ENCODE measurements around the gene KRT71. TPM values are rescaled to one million over a fixed set of nuclear protein-coding genes. Genes with fewer than 3 reads are reported as not detected.
"Not testable (repeated sequence)": the region's sequence is repeated elsewhere in the genome, so short reads cannot be mapped to it uniquely, and the experiment has no call there.

Gene KRT71
- total RNA-seq, 4 donors from 2014 or later = not detected

DNA sequence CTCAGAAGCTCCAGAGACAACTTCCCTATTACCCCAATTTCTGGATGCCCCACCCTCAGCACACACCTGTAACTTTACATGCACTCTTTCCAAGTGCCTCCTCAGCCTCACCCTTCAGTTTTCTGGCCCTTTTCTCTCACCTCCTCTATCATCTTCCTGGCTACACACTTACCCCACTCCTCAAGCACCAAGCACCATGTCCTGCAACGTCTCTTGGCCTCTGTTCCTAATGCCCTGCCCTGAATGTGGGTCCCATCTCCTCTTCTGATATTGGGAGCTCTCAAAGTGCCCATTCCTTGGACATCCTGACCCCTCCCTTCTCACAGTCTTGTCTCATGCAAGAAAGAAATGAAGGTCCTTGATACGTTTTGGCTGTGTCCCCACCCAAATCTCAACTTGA, 47.1 kb upstream of the KRT71 start:
- intact Hi-C loops (cut with DNase I) = no loop called here
- peaks cover 5% of the 10 kb centered on the region for H3K27me3 ChIP-seq

DNA sequence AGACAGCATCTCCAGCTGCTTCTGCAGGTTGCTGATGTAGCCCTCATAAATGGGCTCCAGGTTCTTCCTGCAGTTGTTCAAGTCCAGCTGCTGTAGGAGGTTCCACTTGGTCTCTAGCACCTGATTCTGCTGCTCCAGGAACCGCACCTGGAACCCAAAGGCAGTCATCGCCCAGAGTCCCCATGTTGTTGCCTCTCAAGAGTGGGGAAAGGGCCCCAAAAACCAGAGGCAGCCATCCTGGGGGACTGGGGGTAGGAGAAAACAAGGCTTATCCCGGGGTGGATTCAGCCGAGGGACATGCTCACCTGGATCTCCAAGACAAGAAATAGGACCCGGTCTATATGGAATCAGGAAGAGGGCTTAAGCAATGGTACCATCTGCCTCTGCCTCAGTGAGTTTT, 46.0 kb upstream of the KRT71 start:
- Histone ChIP-seq H3K4me3 (replicated peaks in 1 of 3) (no peak overlapping the region), H3K4me1 (no peaks in the 10 kb centered on the region), H3K9me3 (no peaks in the 10 kb centered on the region), H3K27me3 (peaks cover 5% of the 10 kb centered on the region), H3K27ac (no peak overlapping the region), H3K36me3 (no peaks in the 10 kb centered on the region)
- TF ChIP-seq, protein P1, sequence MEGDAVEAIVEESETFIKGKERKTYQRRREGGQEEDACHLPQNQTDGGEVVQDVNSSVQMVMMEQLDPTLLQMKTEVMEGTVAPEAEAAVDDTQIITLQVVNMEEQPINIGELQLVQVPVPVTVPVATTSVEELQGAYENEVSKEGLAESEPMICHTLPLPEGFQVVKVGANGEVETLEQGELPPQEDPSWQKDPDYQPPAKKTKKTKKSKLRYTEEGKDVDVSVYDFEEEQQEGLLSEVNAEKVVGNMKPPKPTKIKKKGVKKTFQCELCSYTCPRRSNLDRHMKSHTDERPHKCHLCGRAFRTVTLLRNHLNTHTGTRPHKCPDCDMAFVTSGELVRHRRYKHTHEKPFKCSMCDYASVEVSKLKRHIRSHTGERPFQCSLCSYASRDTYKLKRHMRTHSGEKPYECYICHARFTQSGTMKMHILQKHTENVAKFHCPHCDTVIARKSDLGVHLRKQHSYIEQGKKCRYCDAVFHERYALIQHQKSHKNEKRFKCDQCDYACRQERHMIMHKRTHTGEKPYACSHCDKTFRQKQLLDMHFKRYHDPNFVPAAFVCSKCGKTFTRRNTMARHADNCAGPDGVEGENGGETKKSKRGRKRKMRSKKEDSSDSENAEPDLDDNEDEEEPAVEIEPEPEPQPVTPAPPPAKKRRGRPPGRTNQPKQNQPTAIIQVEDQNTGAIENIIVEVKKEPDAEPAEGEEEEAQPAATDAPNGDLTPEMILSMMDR (IDR thresholded peaks at IDR 0.05) = no peak
- TF ChIP-seq POLR2A (IDR thresholded peaks at IDR 0.05) = no peak
- no peak for DNase-seq
- 92 to 93% methylated on average over 5 of the region's 5 CpGs for WGBS, 2 donors
- intact Hi-C loops (cut with DNase I) = no loop called here

More for the DNA sequence above, 47.1 kb upstream of the KRT71 start:
- Histone ChIP-seq H3K9me3 (no peaks in the 10 kb centered on the region), H3K4me3 (replicated peaks in 1 of 3) (no peak overlapping the region), H3K27ac (no peak overlapping the region), H3K4me1 (no peaks in the 10 kb centered on the region), H3K36me3 (no peaks in the 10 kb centered on the region)
- no peak for DNase-seq
- 74% methylated on average over 2 of the region's 2 CpGs for WGBS, 2 donors
- no peak for TF ChIP-seq POLR2A (IDR thresholded peaks at IDR 0.05)
- TF ChIP-seq, protein P1 (IDR thresholded peaks at IDR 0.05) = no peak

DNA sequence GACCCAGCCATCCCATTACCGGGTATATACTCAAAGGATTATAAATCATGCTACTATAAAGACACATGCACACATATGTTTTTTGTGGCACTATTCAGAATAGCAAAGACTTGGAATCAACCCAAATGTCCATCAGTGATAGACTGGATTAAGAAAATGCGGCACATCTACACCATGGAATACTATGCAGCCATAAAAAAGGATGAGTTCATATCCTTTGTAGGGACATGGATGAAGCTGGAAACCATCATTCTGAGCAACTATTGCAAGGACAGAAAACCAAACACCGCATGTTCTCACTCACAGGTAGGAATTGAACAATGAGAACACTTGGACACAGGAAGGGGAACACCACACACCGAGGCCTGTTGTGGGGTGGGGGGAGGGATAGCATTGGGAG, 41.3 kb upstream of the KRT71 start:
- intact Hi-C loops (cut with DNase I); H3K27ac ChIP-seq; H3K4me3 ChIP-seq (replicated peaks in 1 of 3); H3K27me3 ChIP-seq; H3K36me3 ChIP-seq; DNase-seq; H3K4me1 ChIP-seq; H3K9me3 ChIP-seq: not testable (repeated sequence)
- WGBS, 2 donors = 95 to 98% methylated on average over 4 of the region's 4 CpGs

DNA sequence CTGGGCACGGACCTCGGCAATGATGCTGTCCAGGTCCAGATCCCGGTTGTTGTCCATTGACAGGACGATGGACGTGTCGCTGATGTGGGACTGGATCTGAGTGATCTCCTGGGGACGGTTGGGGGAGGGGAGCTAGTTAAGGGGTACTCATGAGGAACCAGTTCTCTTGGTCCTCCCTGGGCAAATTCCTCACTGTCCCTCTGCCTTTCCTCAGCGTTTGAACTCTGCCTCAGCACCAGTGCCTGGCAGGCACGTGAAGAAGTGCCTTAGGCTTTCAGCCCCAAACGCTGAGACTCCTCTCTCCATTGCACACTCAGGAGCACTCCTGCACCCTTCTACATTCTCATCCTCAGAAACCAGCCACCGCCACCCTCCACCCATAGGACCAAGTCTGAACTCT, 38.6 kb upstream of the KRT71 start:
- Histone ChIP-seq H3K36me3 (no peaks in the 10 kb centered on the region), H3K27me3 (no peaks in the 10 kb centered on the region), H3K4me1 (no peaks in the 10 kb centered on the region), H3K4me3 (replicated peaks in 1 of 3) (no peak overlapping the region), H3K9me3 (no peaks in the 10 kb centered on the region), H3K27ac (no peak overlapping the region)
- TF ChIP-seq, protein P1 (IDR thresholded peaks at IDR 0.05) = no peak
- TF ChIP-seq POLR2A (IDR thresholded peaks at IDR 0.05) = no peak
- 81% methylated on average over 11 of the region's 11 CpGs for WGBS, 2 donors
- intact Hi-C loops (cut with DNase I) = no loop called here
- no peak for DNase-seq

DNA sequence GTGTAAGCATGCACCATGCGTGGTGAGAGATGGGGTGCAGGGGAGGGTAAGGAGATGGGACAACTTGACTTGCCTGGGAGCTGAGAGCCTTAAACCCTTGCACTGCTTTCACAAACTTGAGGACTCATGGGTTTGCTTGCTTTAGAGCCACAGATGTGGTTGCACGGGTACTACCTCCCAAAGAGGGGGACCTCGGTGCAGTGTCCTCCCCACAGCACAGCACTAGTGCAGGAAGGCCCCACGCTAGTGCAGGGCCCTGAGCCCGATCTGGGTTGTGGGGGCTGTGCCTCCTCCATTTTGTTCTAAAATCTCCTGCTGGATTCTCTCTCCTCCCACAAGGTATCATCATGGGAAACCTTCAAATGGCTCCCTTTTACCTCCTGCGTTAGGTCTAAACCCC, 37.1 kb upstream of the KRT71 start:
- Histone ChIP-seq H3K27me3 (no peaks in the 10 kb centered on the region), H3K9me3 (no peaks in the 10 kb centered on the region), H3K36me3 (no peaks in the 10 kb centered on the region), H3K27ac (no peak overlapping the region), H3K4me3 (replicated peaks in 1 of 3) (no peak overlapping the region), H3K4me1 (no peaks in the 10 kb centered on the region)
- intact Hi-C loops (cut with DNase I) = no loop called here
- DNase-seq = no peak
- TF ChIP-seq, protein P1 (IDR thresholded peaks at IDR 0.05) = no peak
- TF ChIP-seq POLR2A (IDR thresholded peaks at IDR 0.05) = no peak
- WGBS, 2 donors = 92 to 96% methylated on average over 5 to 6 of the region's 6 CpGs

DNA sequence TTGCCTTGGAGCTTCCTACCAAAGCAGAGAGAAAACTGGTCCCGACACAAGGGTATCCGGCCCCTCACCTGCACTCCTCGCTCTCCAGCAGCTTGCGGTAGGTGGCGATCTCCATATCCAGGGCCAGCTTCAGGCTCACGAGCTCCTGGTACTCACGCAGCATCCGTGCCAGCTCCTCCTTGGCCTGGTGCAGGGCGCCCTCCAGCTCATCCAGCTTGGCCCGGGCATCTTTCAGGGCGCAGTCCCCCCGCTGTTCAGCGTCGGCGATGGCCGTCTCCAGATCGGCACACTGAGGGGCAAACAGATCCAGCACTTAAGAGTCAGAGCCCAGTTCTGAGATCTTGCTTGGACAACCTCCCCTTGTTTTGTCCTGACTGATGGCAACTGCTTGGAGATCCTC, 34.6 kb upstream of the KRT71 start:
- intact Hi-C loops (cut with DNase I) = no loop called here
- no peaks in the 10 kb centered on the region for H3K27me3 ChIP-seq
- WGBS, 2 donors = 75% methylated on average over 13 to 17 of the region's 17 CpGs

More for the DNA sequence above, 34.6 kb upstream of the KRT71 start:
- Histone ChIP-seq H3K4me1 (no peaks in the 10 kb centered on the region), H3K27ac (no peak overlapping the region), H3K4me3 (replicated peaks in 1 of 3) (no peak overlapping the region), H3K36me3 (no peaks in the 10 kb centered on the region), H3K9me3 (no peaks in the 10 kb centered on the region)
- no peak for TF ChIP-seq POLR2A (IDR thresholded peaks at IDR 0.05)
- TF ChIP-seq, protein P1 (IDR thresholded peaks at IDR 0.05) = no peak
- DNase-seq = no peak
